HS-5 (cell line): ENCODE data around the gene PRX.
"Not testable (repeated sequence)": the region's sequence is repeated elsewhere in the genome, so short reads cannot be mapped to it uniquely, and the experiment has no call there.

ENCODE experiments used
- DNase-seq: peaks from one replicate; pipeline ENCODE4 v3.0.0-alpha.2; 2012; ENCODE audit warnings: low read depth

The PRX gene, protein sequence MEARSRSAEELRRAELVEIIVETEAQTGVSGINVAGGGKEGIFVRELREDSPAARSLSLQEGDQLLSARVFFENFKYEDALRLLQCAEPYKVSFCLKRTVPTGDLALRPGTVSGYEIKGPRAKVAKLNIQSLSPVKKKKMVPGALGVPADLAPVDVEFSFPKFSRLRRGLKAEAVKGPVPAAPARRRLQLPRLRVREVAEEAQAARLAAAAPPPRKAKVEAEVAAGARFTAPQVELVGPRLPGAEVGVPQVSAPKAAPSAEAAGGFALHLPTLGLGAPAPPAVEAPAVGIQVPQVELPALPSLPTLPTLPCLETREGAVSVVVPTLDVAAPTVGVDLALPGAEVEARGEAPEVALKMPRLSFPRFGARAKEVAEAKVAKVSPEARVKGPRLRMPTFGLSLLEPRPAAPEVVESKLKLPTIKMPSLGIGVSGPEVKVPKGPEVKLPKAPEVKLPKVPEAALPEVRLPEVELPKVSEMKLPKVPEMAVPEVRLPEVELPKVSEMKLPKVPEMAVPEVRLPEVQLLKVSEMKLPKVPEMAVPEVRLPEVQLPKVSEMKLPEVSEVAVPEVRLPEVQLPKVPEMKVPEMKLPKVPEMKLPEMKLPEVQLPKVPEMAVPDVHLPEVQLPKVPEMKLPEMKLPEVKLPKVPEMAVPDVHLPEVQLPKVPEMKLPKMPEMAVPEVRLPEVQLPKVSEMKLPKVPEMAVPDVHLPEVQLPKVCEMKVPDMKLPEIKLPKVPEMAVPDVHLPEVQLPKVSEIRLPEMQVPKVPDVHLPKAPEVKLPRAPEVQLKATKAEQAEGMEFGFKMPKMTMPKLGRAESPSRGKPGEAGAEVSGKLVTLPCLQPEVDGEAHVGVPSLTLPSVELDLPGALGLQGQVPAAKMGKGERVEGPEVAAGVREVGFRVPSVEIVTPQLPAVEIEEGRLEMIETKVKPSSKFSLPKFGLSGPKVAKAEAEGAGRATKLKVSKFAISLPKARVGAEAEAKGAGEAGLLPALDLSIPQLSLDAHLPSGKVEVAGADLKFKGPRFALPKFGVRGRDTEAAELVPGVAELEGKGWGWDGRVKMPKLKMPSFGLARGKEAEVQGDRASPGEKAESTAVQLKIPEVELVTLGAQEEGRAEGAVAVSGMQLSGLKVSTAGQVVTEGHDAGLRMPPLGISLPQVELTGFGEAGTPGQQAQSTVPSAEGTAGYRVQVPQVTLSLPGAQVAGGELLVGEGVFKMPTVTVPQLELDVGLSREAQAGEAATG (N-terminal part only)

GRCh38 chr19:40413291-40413845 lies at the start of gene PRX:
Gene PRX (minus strand): TSS chr19:40413378. CDS start chr19:40407932, 5,446 bp downstream.
- DNase-seq: no peak

DNA sequence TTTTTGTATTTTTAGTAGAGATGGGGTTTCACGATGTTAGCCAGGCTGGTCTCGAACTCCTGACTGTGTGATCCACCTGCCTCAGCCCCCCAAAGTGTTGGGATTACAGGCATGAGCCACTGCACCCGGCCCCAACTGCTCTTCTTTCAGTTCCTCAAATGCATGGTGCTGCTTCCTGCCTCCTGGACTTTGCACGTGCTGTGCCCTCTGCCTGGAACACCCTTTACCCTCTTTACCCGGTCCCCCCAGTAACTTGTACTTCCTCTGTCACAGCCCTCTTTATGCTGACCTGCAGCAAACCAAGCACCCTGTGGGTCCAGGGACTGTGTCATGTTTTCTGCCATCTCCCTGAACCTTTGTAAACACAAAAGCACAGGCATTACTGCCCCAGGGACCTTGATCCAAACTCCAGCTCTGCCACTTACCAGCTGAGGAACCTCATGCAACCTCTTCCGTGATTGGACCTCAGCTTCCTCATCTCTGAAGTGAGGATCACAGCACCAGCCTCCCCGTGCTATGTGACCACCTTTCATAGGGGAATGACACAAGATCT lies 48.6 kb upstream of the PRX start:
- no peak for DNase-seq

GRCh38 chr19:40460185-40460584 lies 47.0 kb upstream of the PRX start:
- DNase-seq: no peak

GRCh38 chr19:40458597-40458974 lies 45.4 kb upstream of the PRX start:
- DNase-seq: no peak

DNA sequence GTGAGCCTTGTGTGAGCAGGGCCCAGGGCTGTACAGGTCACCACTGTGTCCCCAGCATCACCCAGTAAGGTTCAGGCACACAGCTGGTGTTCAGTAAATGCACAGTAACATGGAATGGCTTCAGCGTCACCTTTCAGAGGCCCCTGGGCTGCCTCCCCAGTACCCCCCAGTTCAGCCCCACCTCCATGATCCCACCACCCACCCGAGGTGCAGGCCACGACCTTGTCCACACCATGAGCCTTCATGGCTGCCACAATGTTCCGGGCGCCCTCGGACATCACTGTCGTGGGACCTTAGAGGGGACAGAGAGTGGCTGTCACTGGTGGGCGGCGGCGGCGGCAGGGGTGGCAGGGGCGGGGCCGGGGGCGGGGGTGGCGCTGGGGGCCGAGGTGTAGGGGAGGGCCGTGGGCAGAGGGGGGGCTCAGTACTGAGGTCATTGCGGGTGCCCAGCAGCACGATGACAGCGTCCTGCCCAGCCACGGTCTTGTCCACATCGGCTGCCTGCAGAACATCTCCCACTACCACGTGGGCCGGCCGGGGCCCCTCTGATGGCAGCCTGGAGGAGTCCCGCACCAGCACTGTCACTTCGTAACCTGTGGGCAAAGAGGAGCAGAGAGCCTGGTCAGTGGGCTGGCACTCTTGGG lies 44.9 kb upstream of the PRX start:
- no peak for DNase-seq

DNA sequence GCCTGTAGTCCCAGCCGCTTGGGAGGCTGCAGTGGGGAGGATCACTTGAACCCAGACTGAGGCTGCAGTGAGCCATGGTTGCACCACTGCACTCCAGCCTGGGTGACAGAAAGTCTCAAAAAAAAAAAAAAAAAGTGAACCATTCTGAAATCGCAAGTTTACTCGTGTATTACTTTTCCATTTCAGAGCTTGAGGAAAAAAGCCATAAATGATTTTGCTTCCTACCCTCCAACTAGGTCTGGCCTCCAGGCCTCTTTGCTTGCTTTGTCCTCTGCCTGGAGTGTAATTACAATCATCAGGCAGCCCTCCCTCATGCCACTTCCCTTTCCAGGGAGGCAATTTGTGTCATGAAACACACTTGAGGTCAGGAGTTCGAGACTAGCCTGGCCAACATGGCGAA lies 43.9 kb upstream of the PRX start:
- DNase-seq: no peak

GRCh38 chr19:40453943-40454342 lies 40.8 kb upstream of the PRX start:
- DNase-seq: not testable (repeated sequence)

DNA sequence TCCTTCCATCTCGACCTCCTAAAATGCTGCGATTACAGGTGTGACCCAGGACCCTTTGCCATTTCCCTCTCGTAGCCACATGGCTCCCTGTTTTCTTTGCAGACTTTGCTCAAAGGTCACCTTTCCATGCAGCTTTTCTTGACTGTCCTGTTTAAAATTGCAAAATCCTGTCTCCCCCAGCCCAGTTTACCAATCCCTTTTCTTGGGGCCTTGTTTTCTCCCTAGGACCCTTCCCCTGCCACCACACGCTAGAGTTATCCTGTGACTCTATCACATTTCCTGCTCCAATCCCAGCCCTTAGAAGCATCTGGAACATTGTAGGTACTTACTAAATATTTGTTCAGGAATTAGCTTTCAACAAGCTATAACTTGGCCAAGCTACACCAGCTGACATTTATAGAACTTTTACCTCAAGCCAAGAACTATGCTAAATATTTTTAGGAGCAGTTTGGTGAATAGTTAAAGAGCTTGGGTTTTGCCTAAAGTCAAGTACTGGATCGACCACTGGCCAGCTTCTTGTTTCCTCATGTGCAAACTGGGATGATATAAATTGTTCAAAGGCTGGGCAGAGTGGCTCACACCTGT lies 40.1 kb upstream of the PRX start:
- DNase-seq: no peak

- no peak for DNase-seq
Observed at GRCh38 chr19:40452016-40452415, 38.8 kb upstream of the PRX start.

DNA sequence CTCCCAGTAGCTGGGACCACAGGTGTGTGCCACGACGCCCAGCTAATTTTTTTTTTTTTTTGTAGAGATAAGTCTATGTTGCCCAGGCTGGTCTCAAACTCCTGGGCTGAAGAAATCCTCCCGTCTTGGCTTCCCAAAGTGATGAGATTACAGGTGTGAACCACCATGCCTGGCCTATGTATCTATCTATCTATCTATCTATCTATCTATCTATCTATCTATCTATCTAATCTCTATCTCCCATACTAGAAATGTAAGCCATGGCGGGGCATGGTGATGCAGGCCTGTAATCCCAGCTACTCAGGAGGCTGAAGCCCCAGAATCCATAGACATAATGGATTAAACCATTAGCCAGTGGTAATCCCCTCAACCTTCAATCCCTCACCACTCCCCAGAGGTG lies 37.5 kb upstream of the PRX start:
- no peak for DNase-seq

DNA sequence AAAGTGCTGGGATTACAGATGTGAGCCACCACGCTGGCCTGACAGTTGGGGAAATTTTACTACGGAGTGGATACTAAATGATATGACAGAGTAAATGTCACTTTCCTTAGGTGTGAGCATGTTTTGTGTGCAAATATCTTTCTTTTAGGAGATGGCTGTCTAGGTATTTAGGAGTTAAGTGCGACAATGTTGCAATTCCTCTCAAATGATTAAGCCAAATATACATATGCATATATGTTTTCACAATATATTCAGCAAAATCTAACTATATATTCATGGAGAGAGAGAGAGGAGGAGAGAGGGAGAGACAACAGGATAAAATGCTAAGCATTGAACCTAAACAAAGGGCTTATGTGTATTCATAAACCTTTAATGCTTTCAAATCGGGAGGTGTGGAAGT lies 36.3 kb upstream of the PRX start:
- DNase-seq: no peak

DNA sequence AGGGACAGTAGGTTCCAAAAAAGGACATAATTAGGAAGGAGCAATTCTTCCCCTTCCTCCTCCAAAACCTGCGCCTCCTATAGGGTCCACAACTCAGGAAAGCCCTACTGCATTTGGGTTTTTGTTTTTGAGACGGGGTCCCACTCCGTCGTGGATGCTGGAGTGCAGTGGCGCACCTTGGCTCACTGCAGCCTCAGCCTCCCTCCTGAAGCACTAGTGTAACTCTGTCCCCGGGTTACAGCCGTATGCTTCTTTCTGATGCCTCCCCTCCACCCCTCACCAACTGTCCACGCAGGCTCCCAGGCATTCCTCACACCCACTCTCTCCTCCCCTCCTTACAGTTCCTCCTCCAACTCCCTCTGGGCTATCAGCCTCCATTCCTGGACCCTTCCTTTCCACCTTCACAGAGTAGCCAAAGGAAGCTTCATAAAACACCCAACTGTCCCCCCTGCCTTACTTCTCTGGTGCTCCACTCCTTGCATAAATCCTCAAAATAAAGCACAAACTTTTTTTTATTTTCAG lies 33.1 kb upstream of the PRX start:
- DNase-seq: no peak

DNA sequence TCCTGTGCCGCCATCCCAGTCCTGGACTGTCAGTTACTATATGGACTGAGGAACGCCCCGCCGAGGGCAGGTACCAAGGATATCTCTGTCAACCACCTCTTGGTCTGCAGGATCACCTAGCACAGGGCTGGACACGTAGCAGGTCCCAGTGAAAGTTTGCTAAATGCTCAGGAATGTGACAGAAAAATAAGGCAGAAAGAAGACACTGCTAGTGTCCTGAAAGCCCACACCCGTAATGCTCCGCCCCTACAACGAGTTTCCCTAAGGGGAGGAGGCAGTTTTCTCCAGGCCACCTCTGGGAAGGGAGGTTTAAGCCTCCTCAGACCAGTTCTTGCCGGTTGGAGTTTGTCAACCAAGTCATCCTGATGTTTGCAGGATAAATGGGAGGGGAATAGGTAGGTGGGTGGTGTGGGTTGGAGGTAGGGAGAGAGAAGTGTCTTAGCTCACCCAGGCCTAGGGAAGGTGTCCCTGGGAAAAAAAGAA lies 32.6 kb upstream of the PRX start:
- DNase-seq: no peak

- no peak for DNase-seq
Observed at GRCh38 chr19:40444825-40445312, 31.7 kb upstream of the PRX start.

- no peak for DNase-seq
Observed at GRCh38 chr19:40444000-40444824, 31.0 kb upstream of the PRX start, which contains the start of gene SERTAD3. Gene SERTAD3 (minus strand): TSS chr19:40444335. CDS start chr19:40442080, 2,255 bp downstream.

GRCh38 chr19:40443131-40443999 lies 30.2 kb upstream of the PRX start:
- peak; percentile 98 for DNase-seq

DNA sequence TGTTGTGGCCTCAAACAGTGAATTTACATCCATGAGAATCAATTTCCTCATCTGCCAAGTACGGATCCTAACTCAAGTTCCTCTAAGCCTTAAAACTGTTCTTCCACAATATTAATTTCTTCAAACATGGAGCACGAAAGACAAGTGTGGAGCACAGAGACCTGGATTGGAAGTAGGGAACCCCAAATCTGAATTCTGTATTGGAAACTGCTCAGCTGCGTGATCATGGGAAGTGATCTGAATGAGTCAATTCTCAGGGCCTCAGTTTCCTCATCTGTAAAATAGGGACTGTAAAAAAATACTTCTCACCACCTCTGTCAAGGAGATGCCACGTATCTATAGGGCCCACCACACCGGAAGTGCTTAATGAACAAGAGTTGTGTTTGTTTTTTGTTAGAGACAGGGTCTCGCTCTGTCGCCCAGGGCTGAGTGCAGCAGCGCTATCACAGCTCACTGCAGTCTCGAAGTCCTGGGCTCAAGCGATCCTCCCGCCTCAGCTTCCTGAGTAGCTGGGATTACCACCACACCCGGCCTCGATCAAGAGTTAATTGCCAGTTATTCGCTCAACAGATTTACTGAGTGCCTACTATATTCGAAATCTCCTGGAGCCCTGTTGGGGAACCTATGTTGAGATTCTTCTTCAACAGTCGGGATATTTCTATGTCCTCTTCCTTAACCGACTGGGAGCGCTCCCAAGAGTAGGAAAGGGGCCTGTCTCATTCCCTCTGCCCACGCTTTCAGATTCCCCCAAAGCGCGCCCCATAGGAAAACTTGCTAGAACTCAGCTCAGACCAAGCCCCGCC lies 29.4 kb upstream of the PRX start:
- DNase-seq: no peak
